CD4-positive, alpha-beta T cell treated with Interleukin-4 for 1 hour (primary cell): Measurements from ENCODE around the gene KLF15.

Experiments used
- DNase-seq, 2 donors: peaks; one replicate each; pipeline ENCODE4 v3.0.0-alpha.2; 2020 to 2022

The KLF15 gene

GRCh38 chr3:126360046-126360713, 3.0 kb upstream of the KLF15 start:
- DNase-seq: no peak

GRCh38 chr3:126358816-126359181, 1.6 kb upstream of the KLF15 start:
- DNase-seq: no peak

- DNase-seq: no peak
These were observed 1.0 kb upstream of the KLF15 start for GRCh38 chr3:126358038-126358815.

- peak; percentile 18 to 23 for DNase-seq
These were observed 589 bp downstream of the KLF15 start for GRCh38 chr3:126356373-126357264.

- no peak for DNase-seq
These were observed 1.3 kb downstream of the KLF15 start for GRCh38 chr3:126355777-126356372.

GRCh38 chr3:126355251-126355650, 2.0 kb downstream of the KLF15 start:
- DNase-seq: no peak

- DNase-seq: no peak
These were observed 2.4 kb downstream of the KLF15 start for GRCh38 chr3:126354776-126355175.

- DNase-seq: no peak
These were observed 3.4 kb downstream of the KLF15 start for GRCh38 chr3:126353694-126354321.

GRCh38 chr3:126352476-126353454, 4.4 kb downstream of the KLF15 start:
- DNase-seq: no peak

- DNase-seq: no peak
These were observed 5.3 kb downstream of the KLF15 start for GRCh38 chr3:126351771-126352475.

GRCh38 chr3:126351086-126351770, 6.0 kb downstream of the KLF15 start:
- DNase-seq: no peak

GRCh38 chr3:126350502-126351085, 6.6 kb downstream of the KLF15 start:
- DNase-seq: no peak

- DNase-seq: peak in 1 of 2 donors; percentile 4
These were observed 7.4 kb downstream of the KLF15 start for GRCh38 chr3:126349611-126350501.

- peak in 1 of 2 donors; percentile 10 for DNase-seq
These were observed 8.1 kb downstream of the KLF15 start for GRCh38 chr3:126349071-126349470.

- DNase-seq: peak in 1 of 2 donors; percentile 9
These were observed 8.8 kb downstream of the KLF15 start for GRCh38 chr3:126348308-126348920.

GRCh38 chr3:126347543-126348161, 9.6 kb downstream of the KLF15 start:
- peak in 1 of 2 donors; percentile 8 for DNase-seq

- DNase-seq: peak in 1 of 2 donors; percentile 6
These were observed 10.7 kb downstream of the KLF15 start for GRCh38 chr3:126346466-126346865.
